ENCODE measurements around the gene NUFIP1.
A peak's percentile ranks its signal among the peaks of the same experiment; 100 is the strongest.
"Not testable (repeated sequence)": the region's sequence is repeated elsewhere in the genome, so short reads cannot be mapped to it uniquely, and the experiment has no call there.

Gene NUFIP1

DNA sequence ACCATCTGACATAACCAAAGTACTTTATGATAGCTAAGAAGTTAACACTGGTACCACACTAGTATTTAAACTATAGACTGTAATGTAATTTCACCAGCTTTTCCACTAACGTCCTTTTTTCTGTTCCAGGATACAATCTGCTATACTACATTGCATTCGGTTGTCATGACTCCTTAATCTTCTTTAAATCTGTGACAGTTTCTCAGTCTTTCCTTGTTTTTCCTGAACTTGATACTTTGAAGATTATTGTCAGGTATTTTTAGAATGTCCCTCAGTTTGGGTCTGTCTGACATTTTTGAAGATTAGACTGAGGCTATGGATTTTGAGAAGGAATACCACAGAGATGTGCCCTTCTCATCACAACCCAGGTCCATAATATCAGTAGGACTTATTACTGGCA lies 36.6 kb downstream of the NUFIP1 start:
- DNase-seq (ENCODE audit: insufficient read length, low spot score) (no peak), FAIRE-seq (no peak)
- TF ChIP-seq SPI1 (IDR thresholded peaks at IDR 0.05; ENCODE audit: low read depth, low read length) (no peak), PAX5 (IDR thresholded peaks at IDR 0.05; ENCODE audit: insufficient read depth, low read length, severe bottlenecking) (no peak), POLR2AphosphoS5 (IDR thresholded peaks at IDR 0.05; ENCODE audit: low read depth, low read length) (no peak), TAF1 (IDR thresholded peaks at IDR 0.05; ENCODE audit: low read depth, low read length) (no peak), POLR2A (IDR thresholded peaks at IDR 0.05; ENCODE audit: low read depth, low read length) (no peak), POU2F2 (IDR thresholded peaks at IDR 0.05; ENCODE audit: low read depth, low read length) (no peak)

DNA sequence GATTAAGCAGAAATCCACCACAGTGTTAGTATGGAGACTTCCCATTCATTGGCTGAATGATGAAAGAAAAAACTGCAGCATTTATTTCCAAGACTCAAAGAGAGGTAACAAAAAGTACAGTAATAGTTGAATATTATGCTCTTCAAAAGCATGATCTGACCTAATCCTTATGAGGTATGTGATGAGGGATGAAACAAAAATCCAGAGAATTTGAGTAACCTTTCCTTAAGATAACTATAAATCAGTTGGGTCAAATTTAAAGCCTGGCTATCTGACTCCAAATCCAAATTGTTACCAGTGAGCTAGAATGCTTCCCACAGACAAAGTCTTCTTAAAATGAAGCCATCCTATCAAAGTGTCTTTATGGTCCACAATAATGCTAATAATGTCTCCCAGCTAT lies 38.1 kb downstream of the NUFIP1 start:
- FAIRE-seq (no peak), DNase-seq (ENCODE audit: insufficient read length, low spot score) (no peak)
- TF ChIP-seq POU2F2 (IDR thresholded peaks at IDR 0.05; ENCODE audit: low read depth, low read length) (no peak), POLR2AphosphoS5 (IDR thresholded peaks at IDR 0.05; ENCODE audit: low read depth, low read length) (no peak), POLR2A (IDR thresholded peaks at IDR 0.05; ENCODE audit: low read depth, low read length) (no peak), SPI1 (IDR thresholded peaks at IDR 0.05; ENCODE audit: low read depth, low read length) (no peak), TAF1 (IDR thresholded peaks at IDR 0.05; ENCODE audit: low read depth, low read length) (no peak), PAX5 (IDR thresholded peaks at IDR 0.05; ENCODE audit: insufficient read depth, low read length, severe bottlenecking) (no peak)

DNA sequence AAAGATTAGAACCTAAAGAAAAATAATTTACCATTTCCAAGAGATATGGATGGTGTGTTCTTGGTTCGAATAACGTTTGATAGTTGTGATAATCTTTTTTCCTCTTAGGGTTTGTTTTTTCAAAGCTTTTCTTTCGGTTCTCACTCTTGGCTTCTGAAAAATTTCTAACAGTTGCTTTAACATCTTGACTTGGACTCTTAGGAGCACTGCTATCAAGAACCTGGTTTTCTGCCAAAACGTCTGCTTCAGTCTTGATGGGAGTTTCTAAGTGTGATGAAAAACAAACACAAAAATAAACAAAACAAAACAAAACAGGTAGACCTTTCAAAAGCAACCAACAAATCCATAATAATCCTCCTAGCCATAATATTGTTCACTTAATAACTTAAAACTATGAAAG lies 45.9 kb downstream of the NUFIP1 start:
- not testable (repeated sequence) for DNase-seq (ENCODE audit: insufficient read length, low spot score); FAIRE-seq

DNA sequence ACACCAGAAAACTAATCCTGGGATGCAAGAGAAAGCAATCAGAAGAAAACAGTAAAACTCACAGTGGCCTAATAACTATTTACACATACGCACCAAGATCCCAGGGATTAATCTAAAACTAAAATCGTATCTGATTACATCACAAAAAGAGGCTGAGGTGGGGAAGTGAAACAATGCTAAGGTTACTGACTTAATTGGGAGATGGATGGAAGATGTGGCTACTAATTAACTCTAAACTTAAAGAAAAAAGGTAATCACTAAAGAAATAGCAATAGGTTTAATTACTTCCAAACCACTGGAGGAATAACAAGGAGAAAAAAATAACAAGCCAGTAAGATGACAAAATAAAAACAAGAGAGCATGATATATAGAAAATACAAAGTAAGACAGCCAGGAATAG lies 50.4 kb downstream of the NUFIP1 start:
- DNase-seq (ENCODE audit: insufficient read length, low spot score) (no peak), FAIRE-seq (no peak)
- TF ChIP-seq POLR2A (IDR thresholded peaks at IDR 0.05; ENCODE audit: low read depth, low read length): no peak
- peak; percentile 49 for TF ChIP-seq SPI1 (IDR thresholded peaks at IDR 0.05; ENCODE audit: low read depth, low read length)

DNA sequence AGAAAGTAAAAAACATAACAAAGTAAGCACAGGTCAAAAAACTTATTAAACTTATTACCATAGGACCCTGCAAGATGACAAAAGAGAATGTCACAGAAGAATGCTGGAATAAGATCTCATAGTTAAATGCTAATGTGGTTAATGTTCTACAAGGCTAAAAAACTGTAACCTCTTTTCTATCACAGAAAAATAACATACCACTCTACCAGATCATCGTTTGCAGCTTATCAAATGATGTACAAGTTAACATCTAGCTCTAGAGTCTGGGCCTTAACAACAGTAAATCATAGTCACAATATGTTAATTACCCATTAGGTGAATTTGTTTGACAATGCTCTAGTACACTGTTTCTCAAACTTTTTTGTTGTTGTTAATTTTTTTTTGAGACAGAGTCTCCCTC lies 53.0 kb downstream of the NUFIP1 start:
- no peak for TF ChIP-seq TAF1 (IDR thresholded peaks at IDR 0.05; ENCODE audit: low read depth, low read length)
- no peak for TF ChIP-seq PAX5 (IDR thresholded peaks at IDR 0.05; ENCODE audit: insufficient read depth, low read length, severe bottlenecking)
- TF ChIP-seq SPI1 (IDR thresholded peaks at IDR 0.05; ENCODE audit: low read depth, low read length): no peak
- TF ChIP-seq POU2F2 (IDR thresholded peaks at IDR 0.05; ENCODE audit: low read depth, low read length): no peak
- no peak for TF ChIP-seq POLR2AphosphoS5 (IDR thresholded peaks at IDR 0.05; ENCODE audit: low read depth, low read length)
- no peak for FAIRE-seq
- DNase-seq (ENCODE audit: insufficient read length, low spot score): no peak

DNA sequence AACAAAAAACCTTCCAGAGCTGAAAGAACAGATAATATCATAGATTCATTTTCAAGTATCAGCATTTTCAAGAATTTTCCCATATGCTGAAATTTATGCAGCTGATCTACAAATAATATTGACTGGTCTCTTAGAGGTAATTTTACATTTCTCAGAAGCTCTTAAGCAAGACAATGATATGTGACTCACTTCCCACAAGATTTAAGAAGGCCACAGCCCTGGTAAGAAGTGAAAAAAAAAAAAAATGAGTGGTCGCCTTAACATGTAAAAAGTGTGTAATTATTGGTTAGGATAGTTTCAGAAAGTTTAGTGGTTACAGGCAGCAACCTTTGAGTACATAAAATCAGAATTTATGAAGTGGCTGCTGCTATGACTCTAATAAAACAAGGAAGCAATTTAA lies 54.5 kb downstream of the NUFIP1 start:
- no peak for DNase-seq (ENCODE audit: insufficient read length, low spot score)
- no peak for FAIRE-seq
- TF ChIP-seq SPI1 (IDR thresholded peaks at IDR 0.05; ENCODE audit: low read depth, low read length) (no peak), POLR2AphosphoS5 (IDR thresholded peaks at IDR 0.05; ENCODE audit: low read depth, low read length) (no peak), TAF1 (IDR thresholded peaks at IDR 0.05; ENCODE audit: low read depth, low read length) (no peak), PAX5 (IDR thresholded peaks at IDR 0.05; ENCODE audit: insufficient read depth, low read length, severe bottlenecking) (no peak), POLR2A (IDR thresholded peaks at IDR 0.05; ENCODE audit: low read depth, low read length) (no peak), POU2F2 (IDR thresholded peaks at IDR 0.05; ENCODE audit: low read depth, low read length) (no peak)

DNA sequence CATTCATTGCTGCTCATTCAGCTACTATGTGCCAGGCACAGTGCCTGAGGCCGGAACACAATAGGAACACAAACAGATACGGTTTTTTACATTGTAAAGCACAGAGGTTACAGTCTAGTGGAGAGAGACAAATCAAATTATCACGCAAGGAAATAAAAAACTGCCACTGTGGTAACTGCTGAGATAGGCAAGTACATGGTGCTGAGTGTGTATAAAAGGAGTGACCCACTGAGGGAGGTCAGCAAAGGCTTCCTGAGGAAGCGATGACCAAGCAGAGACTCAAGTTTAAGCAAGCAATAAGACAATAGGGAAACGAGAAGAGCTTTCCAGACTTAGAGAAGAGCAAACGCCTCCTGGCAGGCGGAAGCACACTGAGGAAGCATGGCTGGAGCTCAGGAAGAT lies 56.4 kb downstream of the NUFIP1 start:
- TF ChIP-seq POLR2AphosphoS5 (IDR thresholded peaks at IDR 0.05; ENCODE audit: low read depth, low read length): no peak
- no peak for TF ChIP-seq POU2F2 (IDR thresholded peaks at IDR 0.05; ENCODE audit: low read depth, low read length)
- no peak for TF ChIP-seq SPI1 (IDR thresholded peaks at IDR 0.05; ENCODE audit: low read depth, low read length)
- no peak for TF ChIP-seq POLR2A (IDR thresholded peaks at IDR 0.05; ENCODE audit: low read depth, low read length)
- TF ChIP-seq TAF1 (IDR thresholded peaks at IDR 0.05; ENCODE audit: low read depth, low read length): no peak
- TF ChIP-seq PAX5 (IDR thresholded peaks at IDR 0.05; ENCODE audit: insufficient read depth, low read length, severe bottlenecking): no peak
- no peak for FAIRE-seq
- DNase-seq (ENCODE audit: insufficient read length, low spot score): no peak

DNA sequence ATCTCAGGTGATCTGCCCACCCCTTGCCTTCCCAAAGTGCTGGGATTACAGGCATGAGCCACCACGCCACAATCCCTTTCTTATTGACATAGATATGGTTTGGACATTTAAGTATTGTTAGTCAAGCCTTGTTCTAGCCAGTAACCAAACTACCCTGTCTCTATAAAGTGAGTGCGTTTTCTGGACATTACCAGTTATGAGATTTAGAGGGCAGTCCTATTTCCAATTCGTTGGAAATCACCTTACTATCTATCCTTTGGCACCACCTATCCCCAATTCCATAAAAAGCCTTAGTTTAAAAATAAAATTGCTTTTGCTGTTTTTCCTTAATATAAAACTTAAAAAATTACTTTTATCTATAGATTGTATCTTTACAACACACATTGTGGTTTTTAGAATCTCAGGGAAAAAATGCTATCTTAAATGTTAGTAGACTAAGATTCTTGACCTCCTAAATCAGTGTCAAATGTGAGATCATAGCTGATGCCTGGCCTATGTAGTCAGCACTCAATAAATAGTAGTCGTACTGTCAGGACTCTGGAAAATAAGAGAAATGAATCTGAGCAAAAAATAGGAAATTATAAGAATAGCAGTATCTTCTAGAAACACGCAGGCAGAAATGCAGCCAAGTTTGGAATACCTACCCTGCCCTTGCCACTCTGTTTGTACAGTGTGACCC lies 57.0 kb downstream of the NUFIP1 start:
- TF ChIP-seq PAX5 (IDR thresholded peaks at IDR 0.05; ENCODE audit: insufficient read depth, low read length, severe bottlenecking) (no peak), POLR2AphosphoS5 (IDR thresholded peaks at IDR 0.05; ENCODE audit: low read depth, low read length) (no peak), SPI1 (IDR thresholded peaks at IDR 0.05; ENCODE audit: low read depth, low read length) (no peak), TAF1 (IDR thresholded peaks at IDR 0.05; ENCODE audit: low read depth, low read length) (no peak), POU2F2 (IDR thresholded peaks at IDR 0.05; ENCODE audit: low read depth, low read length) (no peak), POLR2A (IDR thresholded peaks at IDR 0.05; ENCODE audit: low read depth, low read length) (no peak)
- DNase-seq (ENCODE audit: insufficient read length, low spot score) (no peak), FAIRE-seq (no peak)

DNA sequence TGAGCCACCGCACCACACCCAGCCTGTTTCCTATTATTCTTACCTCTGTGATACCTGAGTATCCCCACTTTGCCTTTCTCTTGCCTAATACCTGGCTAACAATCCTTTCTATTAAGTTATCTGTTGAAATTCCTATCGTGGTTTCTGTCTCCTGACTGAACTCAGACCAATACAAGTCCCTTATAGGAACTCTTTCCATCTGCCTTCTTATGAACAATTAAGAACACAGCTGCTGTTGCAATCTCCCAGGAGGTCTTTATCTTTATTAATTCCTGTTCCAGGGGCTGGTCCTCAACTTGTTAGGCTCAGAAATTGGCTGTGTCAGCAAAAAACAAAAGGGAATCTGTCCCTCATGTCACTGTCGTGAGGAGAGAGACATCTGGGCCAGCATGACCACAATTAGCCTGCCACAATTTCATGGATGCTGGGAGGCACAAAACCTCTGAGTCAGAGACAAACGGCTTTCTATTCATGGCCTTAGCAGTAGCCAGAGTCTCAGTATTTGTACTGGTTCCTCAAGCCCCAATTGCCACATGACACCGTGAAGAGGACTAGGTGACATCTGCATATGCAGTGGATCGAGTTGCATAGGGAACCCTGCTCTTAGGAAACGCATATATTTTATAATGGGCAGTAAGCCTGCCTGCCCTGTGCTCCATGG lies 58.2 kb downstream of the NUFIP1 start:
- FAIRE-seq (no peak), DNase-seq (ENCODE audit: insufficient read length, low spot score) (no peak)
- TF ChIP-seq TAF1 (IDR thresholded peaks at IDR 0.05; ENCODE audit: low read depth, low read length) (no peak), POU2F2 (IDR thresholded peaks at IDR 0.05; ENCODE audit: low read depth, low read length) (no peak), SPI1 (IDR thresholded peaks at IDR 0.05; ENCODE audit: low read depth, low read length) (no peak), POLR2AphosphoS5 (IDR thresholded peaks at IDR 0.05; ENCODE audit: low read depth, low read length) (no peak), PAX5 (IDR thresholded peaks at IDR 0.05; ENCODE audit: insufficient read depth, low read length, severe bottlenecking) (no peak), POLR2A (IDR thresholded peaks at IDR 0.05; ENCODE audit: low read depth, low read length) (no peak)

DNA sequence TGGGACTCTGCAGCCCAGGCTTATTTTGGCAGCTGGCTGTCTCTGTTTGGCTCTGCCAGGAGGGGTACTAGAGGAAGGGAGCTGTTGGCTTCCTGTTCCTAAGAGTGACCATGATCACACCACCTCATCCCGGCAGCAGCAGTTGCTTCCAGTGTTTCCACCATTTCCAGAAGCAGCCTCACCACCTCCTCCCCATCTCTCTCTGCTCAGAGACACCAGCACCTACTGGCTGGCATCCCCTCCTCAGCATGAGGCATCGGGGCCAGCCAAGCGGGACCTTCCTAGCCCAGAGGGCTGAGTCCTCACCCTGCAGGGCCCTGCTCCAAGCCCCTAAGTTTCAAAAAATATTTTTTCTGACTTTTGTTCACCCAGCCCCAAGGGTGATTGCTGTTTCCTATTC lies 59.0 kb downstream of the NUFIP1 start:
- DNase-seq (ENCODE audit: insufficient read length, low spot score) (no peak), FAIRE-seq (no peak)
- TF ChIP-seq PAX5 (IDR thresholded peaks at IDR 0.05; ENCODE audit: insufficient read depth, low read length, severe bottlenecking): no peak
- TF ChIP-seq SPI1 (IDR thresholded peaks at IDR 0.05; ENCODE audit: low read depth, low read length): no peak
- no peak for TF ChIP-seq POLR2A (IDR thresholded peaks at IDR 0.05; ENCODE audit: low read depth, low read length)
- no peak for TF ChIP-seq POLR2AphosphoS5 (IDR thresholded peaks at IDR 0.05; ENCODE audit: low read depth, low read length)
- no peak for TF ChIP-seq POU2F2 (IDR thresholded peaks at IDR 0.05; ENCODE audit: low read depth, low read length)
- no peak for TF ChIP-seq TAF1 (IDR thresholded peaks at IDR 0.05; ENCODE audit: low read depth, low read length)
